IMR-90 (cell line): ENCODE measurements around the gene VHLL. TPM values are rescaled to one million over a fixed set of nuclear protein-coding genes. Genes with fewer than 3 reads are reported as not detected.
A peak's percentile ranks its signal among the peaks of the same experiment; 100 is the strongest.

ENCODE experiments used
- ATAC-seq: fragments of 200-7000 bp; cut with Tn5 transposase; 2 replicates; pipeline ENCODE4 v1.9.1; 2020; ENCODE audit warnings: low read depth, mild to moderate bottlenecking, moderate library complexity
- BruUV-seq: library from RNA; stranded (reverse); fragments of 400-500 nt; replicated peaks from 2 replicates; lab custom pipeline; 2021; lab: Mats Ljungman, UMichigan
- CTCF ChIA-PET: fragments of 300-600 bp; formaldehyde crosslinking; extraction: SDS; loops from one replicate; lab custom pipeline; 2021; ENCODE audit warnings: antibody characterized with exemption; lab: Yijun Ruan, JAX
- POLR2A ChIA-PET: fragments of 300-600 bp; sonication (Branson Sonifier 250); formaldehyde crosslinking; loops from one replicate; lab custom pipeline; 2022; ENCODE audit warnings: antibody characterized with exemption; ENCODE audit not compliant: unreplicated experiment; lab: Charles Lee
- DNase-seq: peaks from one replicate; pipeline ENCODE4 v3.0.0; 2013
- H2AFZ ChIP-seq: replicated peaks from 2 replicates; pipeline ENCODE3; 2013; ENCODE audit warnings: low read length, mild to moderate bottlenecking; ENCODE audit not compliant: poor library complexity
- H2AK5ac ChIP-seq: 2 replicates; pipeline ENCODE4 v1.6.1; 2013; ENCODE audit warnings: low read depth, low read length, inconsistent platforms
- H2AK9ac ChIP-seq: replicated peaks from 2 replicates; pipeline ENCODE3; 2013; ENCODE audit warnings: mild to moderate bottlenecking, low read depth, low read length, moderate library complexity; ENCODE audit not compliant: poor library complexity
- H2BK120ac ChIP-seq: 2 replicates; pipeline ENCODE4 v1.6.1; 2013; ENCODE audit warnings: low read depth, low read length, inconsistent platforms
- H2BK15ac ChIP-seq: 3 replicates; pipeline ENCODE4 v1.6.1; 2013; ENCODE audit warnings: low read depth, low read length, inconsistent platforms
- H2BK20ac ChIP-seq: 2 replicates; pipeline ENCODE4 v1.6.1; 2013; ENCODE audit warnings: low read depth, mild to moderate bottlenecking, inconsistent platforms, low read length, moderate library complexity
- H2BK5ac ChIP-seq: 2 replicates; pipeline ENCODE4 v1.6.1; 2013; ENCODE audit warnings: mild to moderate bottlenecking, low read depth, low read length, inconsistent platforms; ENCODE audit not compliant: poor library complexity, severe bottlenecking
- H3K14ac ChIP-seq: replicated peaks from 2 replicates; pipeline ENCODE4 v1.6.1; 2013; ENCODE audit warnings: low read depth, low read length, inconsistent platforms
- H3K18ac ChIP-seq: 2 replicates; pipeline ENCODE4 v1.6.1; 2013; ENCODE audit warnings: low read depth, low read length, control low read depth
- H3K23ac ChIP-seq: 2 replicates; pipeline ENCODE4 v1.6.1; 2013; ENCODE audit warnings: low read depth, low read length, inconsistent platforms
- H3K27ac ChIP-seq: 2 replicates; pipeline ENCODE4 v1.5.1; 2013; ENCODE audit warnings: mild to moderate bottlenecking, control low read depth, low read length; ENCODE audit not compliant: insufficient read depth
- H3K27me3 ChIP-seq: 2 replicates; pipeline ENCODE4 v1.6.1; 2013; ENCODE audit warnings: low read length; ENCODE audit not compliant: control insufficient read depth, insufficient read depth
- H3K36me3 ChIP-seq: 2 replicates; pipeline ENCODE4 v1.6.1; 2013; ENCODE audit warnings: low read length, mixed read lengths; ENCODE audit not compliant: control insufficient read depth, insufficient read depth
- H3K4ac ChIP-seq: 2 replicates; pipeline ENCODE4 v1.6.1; 2013; ENCODE audit warnings: low read depth, low read length, inconsistent platforms
- H3K4me1 ChIP-seq: 2 replicates; pipeline ENCODE4 v1.6.1; 2013; ENCODE audit warnings: low read length, mixed read lengths; ENCODE audit not compliant: control insufficient read depth, insufficient read depth
- H3K4me2 ChIP-seq: 2 replicates; pipeline ENCODE4 v1.6.1; 2013; ENCODE audit warnings: low read depth, mild to moderate bottlenecking, control low read depth, low read length, moderate library complexity
- H3K4me3 ChIP-seq: 2 replicates; pipeline ENCODE4 v1.5.1; 2013; ENCODE audit warnings: low read depth, mild to moderate bottlenecking, control low read depth, low read length, moderate library complexity; ENCODE audit not compliant: insufficient read depth
- H3K56ac ChIP-seq: 2 replicates; pipeline ENCODE4 v1.6.1; 2013; ENCODE audit warnings: low read length, inconsistent platforms; ENCODE audit not compliant: insufficient read depth; ENCODE audit errors: extremely low read depth
- H3K79me1 ChIP-seq, 2 experiments: 2 replicates each; pipeline ENCODE4 v1.6.1; 2013; ENCODE audit warnings: low read length in 2 of 2, inconsistent platforms in 1 of 2, low read depth in 1 of 2
- H3K9ac ChIP-seq: 2 replicates; pipeline ENCODE4 v1.6.1; 2013; ENCODE audit warnings: low read depth, low read length, control low read depth
- H3K9me1 ChIP-seq: 2 replicates; pipeline ENCODE4 v1.6.1; 2013; ENCODE audit warnings: low read length, inconsistent platforms; ENCODE audit not compliant: insufficient read depth
- H3K9me3 ChIP-seq: 2 replicates; pipeline ENCODE4 v1.6.1; 2013; ENCODE audit warnings: low read length; ENCODE audit not compliant: control insufficient read depth, insufficient read depth
- H4K20me1 ChIP-seq: 2 replicates; pipeline ENCODE4 v1.6.1; 2013; ENCODE audit warnings: low read length, inconsistent platforms; ENCODE audit not compliant: insufficient read depth
- H4K5ac ChIP-seq: 2 replicates; pipeline ENCODE4 v1.6.1; 2013; ENCODE audit warnings: mild to moderate bottlenecking, low read depth, low read length, control low read depth
- H4K8ac ChIP-seq, 2 experiments: 2 replicates each; pipeline ENCODE4 v1.6.1; 2013; ENCODE audit warnings: low read depth in 2 of 2, low read length in 2 of 2, control low read depth in 1 of 2, inconsistent platforms in 1 of 2
- H4K91ac ChIP-seq: 2 replicates; pipeline ENCODE4 v1.6.1; 2013; ENCODE audit warnings: low read depth, low read length, inconsistent platforms; ENCODE audit not compliant: insufficient read depth
- CEBPB ChIP-seq: IDR thresholded peaks from 2 replicates; pipeline ENCODE4 v1.6.1; 2012; ENCODE audit warnings: low read depth, low read length, improper control_type of control experiment
- RFX5 ChIP-seq: IDR thresholded peaks from 2 replicates; pipeline ENCODE4 v1.8.0; 2012; ENCODE audit warnings: low read depth, mild to moderate bottlenecking, low read length, moderate library complexity
- WGBS, 2 experiments: methylation state at CpG; one replicate each; pipeline versions ENCODE4 v1.1.5 to v1.1.7; 2013; ENCODE audit warnings: missing lambda C conversion rate in 2 of 2; ENCODE audit not compliant: insufficient read length in 1 of 2; ENCODE audit errors: extremely low coverage in 2 of 2; 5-methylcytosine and 5-hydroxymethylcytosine counted together
- dilution Hi-C: fragments of 300-500 bp; cut with HindIII; formaldehyde crosslinking; loops from one replicate; pipeline ENCODE4 v1.14.3; 2018; ENCODE audit warnings: low sequenced_read_pairs; ENCODE audit not compliant: unreplicated experiment
- in situ Hi-C: fragments of 300-500 bp; cut with MboI; formaldehyde crosslinking; loops from 3 replicates; pipeline ENCODE4 v1.14.3; 2019; ENCODE audit warnings: low sequenced_read_pairs, inconsistent platforms, mixed read lengths
- intact Hi-C: fragments of 100-400 bp; cut with micrococcal nuclease; formaldehyde crosslinking; loops from 2 replicates; pipeline ENCODE4 v1.10.0; 2022
- polyA plus RNA-seq, 3 experiments: library from polyadenylated mRNA; depleted of rRNA; stranded (reverse); fragments of >200 nt; gene quantifications; 2 replicates each; pipeline ENCODE4 v1.2.3, GENCODE V29; 2012; ENCODE audit warnings: low replicate concordance in 1 of 3
- total RNA-seq: library from RNA; depleted of rRNA; stranded (reverse); fragments of >200 nt; gene quantifications from 2 replicates; pipeline ENCODE4 v1.2.3, GENCODE V29; 2012

Gene VHLL
- total and polyA plus RNA-seq, 2 of the 4 experiments (the other 2 are of a cell fraction), result not detected

DNA sequence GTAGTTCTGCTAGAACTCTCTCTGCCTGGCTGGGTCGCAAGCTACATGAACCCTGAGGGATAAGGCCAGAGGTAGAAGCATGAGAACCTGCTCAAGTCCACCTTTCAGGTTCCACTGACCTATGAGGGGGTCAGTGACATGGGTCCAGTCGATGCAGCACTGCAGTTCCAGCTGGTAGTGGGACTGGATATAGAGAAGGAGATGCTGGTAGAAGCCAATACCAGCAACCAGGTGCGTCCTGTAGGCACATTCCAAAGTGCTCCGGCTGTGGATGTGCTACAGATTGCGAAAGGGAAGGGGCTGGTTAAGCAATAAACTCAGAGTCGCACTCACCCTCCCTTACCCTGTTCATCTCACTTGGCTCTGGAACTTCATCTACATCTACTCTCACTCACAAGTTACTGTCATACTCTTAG, 22.1 kb downstream of the VHLL start:
- Histone ChIP-seq H3K36me3 (peaks cover 44% of the 10 kb centered on the region), H3K23ac (no peak overlapping the region), H4K20me1 (peaks cover 32% of the 10 kb centered on the region), H2BK5ac (no peak overlapping the region), H4K91ac (no peak overlapping the region), H3K4me3 (no peak overlapping the region), H3K27ac (peak overlapping the region; percentile 36; the same call in 1 of the 2 replicates), H3K9me1 (peaks cover 7% of the 10 kb centered on the region), H2AFZ (no peak overlapping the region), H3K27me3 (no peaks in the 10 kb centered on the region), H3K4ac (no peak overlapping the region), H3K56ac (no peak overlapping the region), H2AK9ac (no peak overlapping the region), H3K79me1 (peaks cover 32 to 61% of the 10 kb centered on the region in 2 experiments), H3K14ac (no peak overlapping the region), H3K9me3 (no peaks in the 10 kb centered on the region), H3K18ac (no peak overlapping the region), H3K9ac (no peak overlapping the region), H3K4me2 (no peak overlapping the region), H2BK120ac (no peak overlapping the region), H4K8ac (no peak overlapping the region), H4K5ac (no peak overlapping the region), H2BK20ac (no peak overlapping the region), H3K4me1 (peaks cover 11% of the 10 kb centered on the region), H2AK5ac (no peak overlapping the region), H2BK15ac (no peak overlapping the region)
- POLR2A ChIA-PET, result no interaction called here
- dilution Hi-C loops, result no loop called here
- TF ChIP-seq RFX5 (no peak), CEBPB (peak; percentile 89)
- WGBS, 2 experiments, result 80% methylated on average over 2 of the region's 6 CpGs; no CpG with 5 or more reads in 1 of the 2 experiments
- CTCF ChIA-PET, result no interaction called here
- intact Hi-C loops, result no loop called here
- DNase-seq (no peak), ATAC-seq (no peak; the same call in 1 of the 2 replicates)
- in situ Hi-C loops, result no loop called here
- no TSS peak for BruUV-seq
